Esophagus squamous epithelium (tissue), 4 donors: Measurements from ENCODE around the gene DUSP16.

Experiments
- CTCF ChIP-seq, 6 experiments: fragments of 450-650 bp in 4 of 6; fragments of 200-600 bp in 2 of 6; sonication (generic) in 2 of 6; IDR thresholded peaks; one replicate each; pipeline ENCODE4 v1.5.1; 2016 to 2019; ENCODE audit warnings: antibody characterized with exemption in 6 of 6, mild to moderate bottlenecking in 4 of 6, moderate library complexity in 4 of 6
- POLR2A ChIP-seq, 4 donors: fragments of 450-650 bp; IDR thresholded peaks; one replicate each; pipeline ENCODE4 v1.6.1; 2017; ENCODE audit warnings: antibody characterized with exemption in 4 of 4, mild to moderate bottlenecking in 4 of 4, moderate library complexity in 3 of 4

GRCh38 chr12:12467264-12467663 lies 95.4 kb downstream of the DUSP16 start:
- TF ChIP-seq CTCF (IDR thresholded peaks at IDR 0.05) (no peak), POLR2A (IDR thresholded peaks at IDR 0.05) (no peak)
